HG02763 (cell line): ENCODE results near the gene WSB1.
"Not testable (repeated sequence)": the region's sequence is repeated elsewhere in the genome, so short reads cannot be mapped to it uniquely, and the experiment has no call there.

Experiments used
- ATAC-seq: cut with Tn5 transposase; IDR thresholded peaks from one replicate; pipeline ENCODE4 v1.9.1; 2021; ENCODE audit warnings: mild to moderate bottlenecking, moderate library complexity; ENCODE audit not compliant: unreplicated experiment

The WSB1 gene

GRCh38 chr17:27293898-27294688 lies at the start of gene WSB1:
Gene WSB1, plus strand, starts transcription at chr17:27294114. Its CDS starts 282 bp downstream, at chr17:27294396.
- ATAC-seq = peak; percentile 81

- ATAC-seq = no peak
Observed at GRCh38 chr17:27244491-27245223, 49.3 kb upstream of the WSB1 start.

- peak; percentile 86 for ATAC-seq
Observed at GRCh38 chr17:27245230-27245696, 48.7 kb upstream of the WSB1 start.

- no peak for ATAC-seq
Observed at GRCh38 chr17:27246537-27246936, 47.4 kb upstream of the WSB1 start.

- no peak for ATAC-seq
Observed at GRCh38 chr17:27247071-27247957, 46.6 kb upstream of the WSB1 start.

- ATAC-seq = no peak
Observed at GRCh38 chr17:27247958-27248342, 46.0 kb upstream of the WSB1 start.

- ATAC-seq = not testable (repeated sequence)
Observed at GRCh38 chr17:27250791-27251190, 43.1 kb upstream of the WSB1 start.

GRCh38 chr17:27254802-27255201 lies 39.1 kb upstream of the WSB1 start:
- ATAC-seq = not testable (repeated sequence)

- ATAC-seq = no peak
Observed at GRCh38 chr17:27256225-27257030, 37.5 kb upstream of the WSB1 start.

- ATAC-seq = no peak
Observed at GRCh38 chr17:27257031-27257357, 36.9 kb upstream of the WSB1 start.

- no peak for ATAC-seq
Observed at GRCh38 chr17:27259356-27259755, 34.6 kb upstream of the WSB1 start.

GRCh38 chr17:27263386-27263785 lies 30.5 kb upstream of the WSB1 start:
- ATAC-seq = no peak

- ATAC-seq = no peak
Observed at GRCh38 chr17:27264068-27264812, 29.7 kb upstream of the WSB1 start.

GRCh38 chr17:27265333-27265732 lies 28.6 kb upstream of the WSB1 start:
- no peak for ATAC-seq

- ATAC-seq = no peak
Observed at GRCh38 chr17:27266228-27266627, 27.7 kb upstream of the WSB1 start.

GRCh38 chr17:27268394-27269085 lies 25.4 kb upstream of the WSB1 start:
- ATAC-seq = no peak

GRCh38 chr17:27269201-27269600 lies 24.7 kb upstream of the WSB1 start:
- ATAC-seq = no peak

GRCh38 chr17:27269974-27270373 lies 23.9 kb upstream of the WSB1 start:
- no peak for ATAC-seq

GRCh38 chr17:27276653-27277156 lies 17.2 kb upstream of the WSB1 start:
- no peak for ATAC-seq
